Pancreas (tissue), 10 donors: ENCODE data around the gene GOLGA6D. TPM values are rescaled to one million over a fixed set of nuclear protein-coding genes. Genes with fewer than 3 reads are reported as not detected.
"Not testable (repeated sequence)": the region's sequence is repeated elsewhere in the genome, so short reads cannot be mapped to it uniquely, and the experiment has no call there.

Experiments
- ATAC-seq, 4 donors: fragments of 200-7000 bp; cut with Tn5 transposase; one replicate each; pipeline versions ENCODE4 v1.8.0 to v1.9.1; 2020; ENCODE audit warnings: mild to moderate bottlenecking in 4 of 4, moderate library complexity in 4 of 4
- DNase-seq, 6 donors: peaks; one replicate each; pipeline ENCODE4 v3.0.0-alpha.2; 2020
- FAIRE-seq: peaks from 2 replicates; lab custom pipeline; 2012; peaks lifted over from hg19 to GRCh38; lab: Jason Lieb, UNC
- H3K27ac ChIP-seq, 4 donors: fragments of 200-600 bp; sonication (generic); 1 replicate in 3 of 4; 2 replicates in 1 of 4; pipeline versions ENCODE4 v1.5.0 to v1.8.0; 2020
- H3K27me3 ChIP-seq, 4 donors: fragments of 200-600 bp; one replicate each; pipeline ENCODE4 v1.8.0; 2021
- H3K36me3 ChIP-seq, 3 donors: fragments of 200-600 bp; sonication (generic) in 1 of 3; one replicate each; pipeline versions ENCODE4 v1.5.0 to v1.8.0; 2020 to 2021
- H3K4me1 ChIP-seq, 3 donors: fragments of 200-600 bp; one replicate each; pipeline ENCODE4 v1.8.0; 2021
- H3K4me3 ChIP-seq, 4 donors: fragments of 200-600 bp; sonication (generic) in 2 of 4; one replicate each; pipeline versions ENCODE4 v1.5.0 to v1.8.0; 2020 to 2021
- H3K9me3 ChIP-seq, 4 donors: fragments of 200-600 bp; one replicate each; pipeline ENCODE4 v1.8.0; 2021
- WGBS, 2 donors: extraction: QIAGEN DNeasy Blood & Tissue Kit; methylation state at CpG; one replicate each; pipeline ENCODE4 v1.1.7; 2013; 5-methylcytosine and 5-hydroxymethylcytosine counted together
- intact Hi-C, 3 donors: fragments of 100-400 bp; cut with DNase I; formaldehyde crosslinking; loops; one replicate each; pipeline versions ENCODE4 v1.11.1 to v1.14.2; 2022
- polyA plus RNA-seq, 2 donors: library from polyadenylated mRNA; stranded (reverse); fragments of 200-250 nt; gene quantifications; one replicate each; pipeline ENCODE4 v1.2.3, GENCODE V29; 2013
- total RNA-seq, 6 donors: library from RNA; stranded (reverse); fragmentation: NEBNext Ultra II Directional in 4 of 6; extraction: Animal tissue kit (Norgen Biotek cat#: 25700) in 4 of 6; gene quantifications; one replicate each; pipeline versions ENCODE4 v1.2.1 to v1.2.4, GENCODE V29; 2021 to 2023
- TF ChIP-seq, protein P1 (sequence below), 4 donors: fragments of 200-600 bp; sonication (generic) in 3 of 4; IDR thresholded peaks; one replicate each; pipeline versions ENCODE4 v1.5.0 to v1.8.0; 2021; ENCODE audit warnings: antibody characterized with exemption in 4 of 4
- donor health status: healthy with polysubstance abuse.
- donor health status: DM: no; HTN: no; CAD: no; lungs with moderate emphysema.
- donor health status: DM: no; HTN: no; CAD: no.
- donor health status: control.
- donor health status: control.
- donor health status: Bipolar disorder and iron deficiency.
- donor health status: DM: yes; HTN: yes; CAD: no.
- donor health status: DM: no; HTN: no; CAD: no.
- donor health status: DM: no; HTN: no; CAD: no.
- donor health status: DM: yes; HTN: yes; CAD: no.

GOLGA6D gene
- total and polyA plus RNA-seq, 8 donors: 0.08 TPM; not detected in 7

DNA sequence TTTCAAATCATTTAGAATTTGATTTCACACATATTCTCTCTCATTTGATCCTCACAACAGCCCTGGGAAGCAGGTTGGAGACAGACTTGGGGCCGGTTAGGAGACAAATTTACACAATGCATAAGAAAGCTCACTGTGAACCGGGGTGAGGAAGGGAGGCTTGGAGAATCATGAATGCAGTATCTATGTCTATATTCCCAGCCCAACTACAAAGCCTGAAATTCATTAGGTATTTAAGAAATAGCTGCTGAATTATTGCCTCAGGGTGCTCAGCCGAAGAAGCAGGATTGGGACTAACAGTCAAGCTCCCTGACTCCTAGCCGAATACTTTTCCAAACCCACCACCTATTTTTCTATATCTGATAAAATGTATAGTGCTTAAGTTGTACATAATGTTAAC, 32.9 kb upstream of the GOLGA6D start:
- no peak for DNase-seq
- no peak overlapping the region for H3K27ac ChIP-seq
- no peak for FAIRE-seq
- no peak overlapping the region for H3K4me3 ChIP-seq
- intact Hi-C loops: no loop called here
- peaks cover 0 to 4% (median 0%) of the 10 kb centered on the region in 3 donors for H3K4me1 ChIP-seq
- 69 to 72% methylated on average over 4 of the region's 4 CpGs for WGBS, 2 donors
- no peaks in the 10 kb centered on the region for H3K36me3 ChIP-seq
- no peaks in the 10 kb centered on the region for H3K27me3 ChIP-seq
- no peak for ATAC-seq
- TF ChIP-seq, protein P1, sequence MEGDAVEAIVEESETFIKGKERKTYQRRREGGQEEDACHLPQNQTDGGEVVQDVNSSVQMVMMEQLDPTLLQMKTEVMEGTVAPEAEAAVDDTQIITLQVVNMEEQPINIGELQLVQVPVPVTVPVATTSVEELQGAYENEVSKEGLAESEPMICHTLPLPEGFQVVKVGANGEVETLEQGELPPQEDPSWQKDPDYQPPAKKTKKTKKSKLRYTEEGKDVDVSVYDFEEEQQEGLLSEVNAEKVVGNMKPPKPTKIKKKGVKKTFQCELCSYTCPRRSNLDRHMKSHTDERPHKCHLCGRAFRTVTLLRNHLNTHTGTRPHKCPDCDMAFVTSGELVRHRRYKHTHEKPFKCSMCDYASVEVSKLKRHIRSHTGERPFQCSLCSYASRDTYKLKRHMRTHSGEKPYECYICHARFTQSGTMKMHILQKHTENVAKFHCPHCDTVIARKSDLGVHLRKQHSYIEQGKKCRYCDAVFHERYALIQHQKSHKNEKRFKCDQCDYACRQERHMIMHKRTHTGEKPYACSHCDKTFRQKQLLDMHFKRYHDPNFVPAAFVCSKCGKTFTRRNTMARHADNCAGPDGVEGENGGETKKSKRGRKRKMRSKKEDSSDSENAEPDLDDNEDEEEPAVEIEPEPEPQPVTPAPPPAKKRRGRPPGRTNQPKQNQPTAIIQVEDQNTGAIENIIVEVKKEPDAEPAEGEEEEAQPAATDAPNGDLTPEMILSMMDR (IDR thresholded peaks at IDR 0.05): no peak
- no peaks in the 10 kb centered on the region for H3K9me3 ChIP-seq

DNA sequence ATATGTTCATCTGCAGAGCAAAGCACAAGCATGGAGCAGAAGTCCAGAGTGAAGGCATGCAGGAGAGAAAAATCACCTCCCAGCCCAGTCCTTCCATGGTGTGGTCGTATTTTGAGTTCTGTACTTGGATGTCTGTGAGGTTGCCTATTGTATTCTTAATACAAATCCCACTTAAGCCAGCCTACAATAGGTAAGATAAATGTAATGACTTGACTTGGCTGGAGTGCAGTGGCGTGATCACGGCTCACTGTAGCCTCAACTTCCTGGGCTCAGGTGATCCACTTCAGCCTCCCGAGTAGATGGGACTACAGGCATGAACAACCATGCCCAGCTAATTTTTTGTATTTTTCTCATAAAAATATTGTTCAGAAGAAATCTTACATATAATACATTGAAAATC, 31.3 kb upstream of the GOLGA6D start:
- H3K4me3 ChIP-seq, ATAC-seq, H3K27ac ChIP-seq, H3K27me3 ChIP-seq, FAIRE-seq, DNase-seq, intact Hi-C loops, H3K9me3 ChIP-seq, H3K4me1 ChIP-seq, H3K36me3 ChIP-seq: not testable (repeated sequence)
- 83 to 90% methylated on average over 4 of the region's 4 CpGs for WGBS, 2 donors

DNA sequence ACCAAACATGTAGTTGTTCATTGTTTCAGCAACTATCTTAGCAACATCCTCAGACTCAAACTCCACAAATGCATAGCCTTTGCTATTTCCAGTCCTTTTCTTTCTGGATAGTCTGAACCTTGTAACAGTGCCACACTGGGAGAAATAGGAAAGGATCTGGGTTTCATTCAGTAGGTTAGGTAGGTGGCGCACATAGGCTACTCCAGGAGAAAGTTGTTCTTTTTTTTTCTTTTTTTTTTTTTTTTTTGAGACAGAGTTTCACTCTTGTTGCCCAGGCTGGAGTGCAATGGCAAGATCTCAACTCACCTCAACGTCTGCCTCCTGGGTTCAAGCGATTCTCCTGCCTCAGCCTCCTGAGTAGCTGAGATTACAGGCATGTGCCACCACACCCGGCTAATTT, 30.4 kb upstream of the GOLGA6D start:
- WGBS, 2 donors: 78 to 86% methylated on average over 4 of the region's 4 CpGs
- FAIRE-seq: not testable (repeated sequence)

DNA sequence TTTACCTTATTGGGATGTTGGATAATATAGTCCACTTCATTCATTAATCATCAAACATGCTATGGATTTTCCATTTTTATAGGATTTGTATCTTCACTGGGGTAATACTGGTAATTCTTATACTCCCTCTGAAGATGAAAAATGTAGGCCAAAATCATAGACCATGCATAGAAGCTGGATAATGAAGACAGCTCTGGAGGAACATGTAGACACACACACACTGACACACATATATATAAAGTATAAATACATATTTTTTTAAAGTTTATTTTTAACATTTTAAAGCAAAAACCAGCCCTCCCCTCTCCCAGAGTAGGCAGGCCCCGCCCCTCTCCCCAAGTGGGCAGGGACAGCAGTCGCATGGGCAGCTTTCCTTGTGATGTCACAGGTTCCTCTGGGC, 24.6 kb upstream of the GOLGA6D start, which contains the start of gene GOLGA6C:
GOLGA6C (plus strand) TSS at position 301 of the 400 bp plus-strand sequence. CDS start 265 bp downstream, outside the sequence.
- H3K36me3 ChIP-seq, ATAC-seq, H3K27me3 ChIP-seq, H3K4me1 ChIP-seq, DNase-seq, H3K27ac ChIP-seq, H3K9me3 ChIP-seq, intact Hi-C loops, FAIRE-seq, H3K4me3 ChIP-seq: not testable (repeated sequence)
- WGBS, 2 donors: no CpG with 5 or more reads among the region's 2 CpGs

More for the DNA sequence above, 30.4 kb upstream of the GOLGA6D start:
- ATAC-seq, H3K4me1 ChIP-seq, DNase-seq, H3K36me3 ChIP-seq, intact Hi-C loops, H3K4me3 ChIP-seq, H3K27ac ChIP-seq, H3K27me3 ChIP-seq, H3K9me3 ChIP-seq: not testable (repeated sequence)

DNA sequence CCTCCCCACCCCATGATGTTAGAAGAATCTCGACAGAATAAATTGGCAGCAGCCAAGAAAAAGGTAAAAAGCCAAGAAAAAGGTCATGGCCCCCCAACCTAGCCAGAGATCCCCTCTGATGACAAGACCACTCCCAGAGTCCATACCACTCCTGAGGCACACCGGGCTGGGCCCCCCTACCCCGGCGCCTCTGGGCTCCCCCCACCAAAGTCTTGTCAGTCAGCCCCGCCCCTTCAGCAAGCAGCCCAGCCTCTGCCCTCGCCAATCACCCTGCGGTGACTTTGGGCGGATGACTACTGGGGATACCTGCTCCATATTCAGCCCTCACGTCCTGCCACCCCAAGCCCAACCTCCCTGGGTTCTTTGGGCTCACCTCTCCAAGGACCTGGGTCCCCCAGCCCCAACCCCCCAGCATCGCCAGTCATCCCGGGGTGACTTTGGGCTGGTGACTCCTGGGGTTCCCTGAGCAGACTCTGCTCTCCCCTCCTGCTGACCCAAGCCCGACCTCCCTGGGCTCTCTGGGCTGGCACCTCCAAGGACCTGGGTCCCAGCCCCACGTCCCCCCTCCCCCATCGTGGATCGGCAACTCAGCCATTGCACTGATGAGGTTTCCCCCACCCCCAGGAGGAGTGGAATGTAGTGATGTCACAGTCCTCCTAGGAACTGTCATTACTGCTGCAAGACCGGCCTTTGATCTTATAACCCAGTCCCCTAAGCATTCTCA, 23.9 kb upstream of the GOLGA6D start:
- H3K9me3 ChIP-seq, H3K36me3 ChIP-seq, FAIRE-seq, H3K27me3 ChIP-seq, H3K4me1 ChIP-seq, H3K4me3 ChIP-seq, ATAC-seq, H3K27ac ChIP-seq, intact Hi-C loops: not testable (repeated sequence)
- 64 to 76% methylated on average over 11 of the region's 16 CpGs for WGBS, 2 donors
- peak in 1 of 6 donors; percentile 41 for DNase-seq

DNA sequence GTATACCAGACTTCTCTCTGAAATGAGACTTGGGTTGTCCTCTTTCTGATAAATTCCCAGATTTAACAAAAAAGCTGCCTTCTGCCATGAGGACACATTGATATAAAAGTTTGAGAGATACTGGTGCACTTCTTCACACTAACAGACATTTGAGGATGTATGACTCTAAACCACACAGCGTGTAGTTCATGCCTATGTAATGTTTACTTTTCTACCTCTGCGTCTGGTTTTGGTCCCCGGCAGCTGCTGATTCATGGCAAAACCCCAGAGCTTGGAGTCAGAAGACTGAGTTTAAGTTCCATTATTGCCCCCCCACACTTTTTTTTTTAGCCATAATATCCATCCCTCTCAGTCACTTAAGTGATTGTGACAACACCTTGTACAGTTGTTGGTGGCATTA, 22.8 kb upstream of the GOLGA6D start:
- WGBS, 2 donors: no CpG with 5 or more reads among the region's 3 CpGs

DNA sequence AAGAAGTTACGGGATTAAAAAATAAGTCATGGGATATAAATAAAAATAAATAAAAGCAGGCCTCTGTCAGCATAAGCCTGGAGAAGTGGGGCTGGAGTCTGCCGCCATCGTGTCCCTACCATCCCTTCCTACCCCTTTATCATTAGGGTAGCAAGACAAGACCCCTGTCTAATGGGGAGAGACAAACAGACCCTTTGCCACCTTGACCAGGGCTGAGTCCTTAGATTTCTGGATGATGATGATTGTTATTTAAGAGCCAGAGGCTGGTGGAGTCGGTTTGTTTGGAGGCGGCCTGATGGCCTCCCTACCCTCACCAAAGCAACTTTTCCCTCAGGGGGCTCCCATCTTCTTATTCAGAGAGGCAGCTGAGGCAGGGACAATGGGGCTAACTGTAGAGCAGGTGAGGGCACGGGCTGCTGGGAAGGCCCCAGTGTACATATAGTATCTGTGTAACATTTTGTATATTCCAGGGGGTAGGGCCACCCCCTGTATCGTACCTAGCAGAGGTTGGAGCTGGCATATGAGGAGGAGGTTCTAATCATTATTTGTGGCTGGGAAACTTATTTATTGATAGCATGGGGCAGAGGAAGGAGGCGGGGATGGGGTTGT, 8.8 kb upstream of the GOLGA6D start:
- FAIRE-seq, H3K4me1 ChIP-seq, H3K27me3 ChIP-seq, intact Hi-C loops, H3K36me3 ChIP-seq, H3K9me3 ChIP-seq, H3K27ac ChIP-seq, DNase-seq, H3K4me3 ChIP-seq: not testable (repeated sequence)
- 68 to 76% methylated on average over 3 of the region's 8 CpGs for WGBS, 2 donors
- ATAC-seq: peak in 1 of 4 donors; percentile 21

More for the DNA sequence above, 22.8 kb upstream of the GOLGA6D start:
- H3K9me3 ChIP-seq, H3K27ac ChIP-seq, H3K27me3 ChIP-seq, intact Hi-C loops, FAIRE-seq, H3K36me3 ChIP-seq, DNase-seq, H3K4me1 ChIP-seq, ATAC-seq, H3K4me3 ChIP-seq: not testable (repeated sequence)
